Type B pancreatic cell (in vitro differentiated cells): ENCODE data around the gene CTCF. TPM values are rescaled to one million over a fixed set of nuclear protein-coding genes. Genes with fewer than 3 reads are reported as not detected.

Source experiments
- DNase-seq: peaks from one replicate; pipeline ENCODE4 v3.0.0; 2021; ENCODE audit warnings: mixed read lengths; ENCODE audit not compliant: unreplicated experiment; ENCODE audit errors: extremely low spot score
- H3K27ac Mint-ChIP-seq: 2 replicates; pipeline ENCODE4 v1.8.0; 2021; ENCODE audit warnings: mild to moderate bottlenecking, mixed read lengths
- H3K27me3 Mint-ChIP-seq: 2 replicates; pipeline ENCODE4 v1.8.0; 2021; ENCODE audit warnings: mixed read lengths
- H3K36me3 Mint-ChIP-seq: 2 replicates; pipeline ENCODE4 v1.8.0; 2021; ENCODE audit warnings: mixed read lengths
- H3K4me1 Mint-ChIP-seq: one replicate; pipeline ENCODE4 v1.8.0; 2021; ENCODE audit warnings: mixed read lengths; ENCODE audit not compliant: unreplicated experiment
- H3K4me3 Mint-ChIP-seq: 2 replicates; pipeline ENCODE4 v1.8.0; 2021; ENCODE audit warnings: mild to moderate bottlenecking, mixed read lengths
- H3K9me3 Mint-ChIP-seq: 2 replicates; pipeline ENCODE4 v1.8.0; 2021; ENCODE audit warnings: mixed read lengths
- total RNA-seq: library from RNA; stranded (reverse); gene quantifications from 2 replicates; pipeline ENCODE4 v1.2.1, GENCODE V29; 2021; ENCODE audit warnings: low replicate concordance
- TF ChIP-seq, protein P1 (sequence below): fragments of 200-600 bp; sonication (generic); conservative IDR thresholded peaks from 2 replicates; pipeline ENCODE4 v1.5.0; 2021; ENCODE audit warnings: antibody characterized with exemption, mild to moderate bottlenecking

CTCF gene
- total RNA-seq, 1 donor from 2014 or later: 57.8 TPM

DNA sequence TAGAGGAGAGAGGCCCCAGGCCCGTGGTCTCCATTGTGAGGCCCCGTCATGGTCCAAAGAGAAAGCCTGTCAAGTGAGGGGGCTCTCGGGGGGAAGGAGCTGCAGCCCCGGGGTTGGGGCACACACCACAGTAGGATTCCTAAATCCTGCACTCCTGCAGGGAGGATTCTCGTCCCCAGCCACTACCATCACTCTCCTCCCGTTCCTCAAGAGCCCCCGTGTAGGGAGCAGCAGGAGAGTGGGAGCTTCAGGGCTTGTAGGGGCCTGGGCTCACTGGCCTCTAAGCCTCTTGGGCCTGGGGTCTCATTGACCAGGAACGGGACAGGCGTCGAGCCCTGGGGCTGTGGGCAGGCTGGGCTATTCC is 105.1 kb downstream of the CTCF start:
- Mint-ChIP-seq H3K27me3 (no peaks in the 10 kb centered on the region), H3K27ac (peak overlapping the region; percentile 59), H3K36me3 (no peaks in the 10 kb centered on the region), H3K9me3 (no peaks in the 10 kb centered on the region), H3K4me1 (peaks cover 11% of the 10 kb centered on the region), H3K4me3 (peak overlapping the region; percentile 86)
- TF ChIP-seq, protein P1, sequence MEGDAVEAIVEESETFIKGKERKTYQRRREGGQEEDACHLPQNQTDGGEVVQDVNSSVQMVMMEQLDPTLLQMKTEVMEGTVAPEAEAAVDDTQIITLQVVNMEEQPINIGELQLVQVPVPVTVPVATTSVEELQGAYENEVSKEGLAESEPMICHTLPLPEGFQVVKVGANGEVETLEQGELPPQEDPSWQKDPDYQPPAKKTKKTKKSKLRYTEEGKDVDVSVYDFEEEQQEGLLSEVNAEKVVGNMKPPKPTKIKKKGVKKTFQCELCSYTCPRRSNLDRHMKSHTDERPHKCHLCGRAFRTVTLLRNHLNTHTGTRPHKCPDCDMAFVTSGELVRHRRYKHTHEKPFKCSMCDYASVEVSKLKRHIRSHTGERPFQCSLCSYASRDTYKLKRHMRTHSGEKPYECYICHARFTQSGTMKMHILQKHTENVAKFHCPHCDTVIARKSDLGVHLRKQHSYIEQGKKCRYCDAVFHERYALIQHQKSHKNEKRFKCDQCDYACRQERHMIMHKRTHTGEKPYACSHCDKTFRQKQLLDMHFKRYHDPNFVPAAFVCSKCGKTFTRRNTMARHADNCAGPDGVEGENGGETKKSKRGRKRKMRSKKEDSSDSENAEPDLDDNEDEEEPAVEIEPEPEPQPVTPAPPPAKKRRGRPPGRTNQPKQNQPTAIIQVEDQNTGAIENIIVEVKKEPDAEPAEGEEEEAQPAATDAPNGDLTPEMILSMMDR: no peak
- no peak for DNase-seq

DNA sequence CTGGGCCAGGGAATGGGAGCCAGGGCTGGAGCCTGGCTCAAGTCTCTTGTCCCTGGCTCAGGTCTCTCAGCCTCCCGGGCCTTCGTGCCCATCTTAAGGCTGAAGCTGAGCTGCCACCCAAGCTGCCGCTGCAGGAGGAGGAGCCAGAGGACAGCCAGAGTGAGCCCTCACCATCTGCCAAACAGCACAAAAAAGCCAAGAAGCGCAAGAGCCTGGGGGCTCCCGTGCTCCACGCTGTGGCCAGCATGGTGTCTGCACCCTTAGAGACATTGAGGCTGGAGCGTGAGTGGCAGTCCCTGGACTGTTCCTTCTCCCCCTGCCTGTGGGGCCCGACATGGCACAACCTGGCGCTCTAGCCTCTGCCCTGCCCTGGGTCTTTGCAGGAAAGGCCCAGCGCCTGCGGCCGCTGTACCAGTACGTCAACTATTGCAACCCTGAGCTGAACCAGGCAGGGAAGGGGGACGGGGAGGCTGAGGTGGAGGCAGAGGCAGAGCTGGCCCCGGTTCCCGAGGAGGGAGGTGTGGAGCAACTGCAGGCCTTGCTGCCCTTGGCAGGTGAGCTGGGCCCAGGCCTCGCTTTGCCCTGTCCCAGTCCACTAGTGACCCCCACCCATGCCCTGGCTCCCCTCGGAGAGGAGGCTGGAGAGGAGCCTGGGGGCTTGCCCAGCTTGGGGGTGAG is 105.6 kb downstream of the CTCF start:
- DNase-seq: no peak
- H3K4me3 Mint-ChIP-seq: no peak overlapping the region
- H3K4me1 Mint-ChIP-seq: peaks cover 15% of the 10 kb centered on the region
- TF ChIP-seq, protein P1: peak; percentile 83
- no peak overlapping the region for H3K27ac Mint-ChIP-seq
- no peaks in the 10 kb centered on the region for H3K9me3 Mint-ChIP-seq
- H3K36me3 Mint-ChIP-seq: no peaks in the 10 kb centered on the region
- no peaks in the 10 kb centered on the region for H3K27me3 Mint-ChIP-seq

DNA sequence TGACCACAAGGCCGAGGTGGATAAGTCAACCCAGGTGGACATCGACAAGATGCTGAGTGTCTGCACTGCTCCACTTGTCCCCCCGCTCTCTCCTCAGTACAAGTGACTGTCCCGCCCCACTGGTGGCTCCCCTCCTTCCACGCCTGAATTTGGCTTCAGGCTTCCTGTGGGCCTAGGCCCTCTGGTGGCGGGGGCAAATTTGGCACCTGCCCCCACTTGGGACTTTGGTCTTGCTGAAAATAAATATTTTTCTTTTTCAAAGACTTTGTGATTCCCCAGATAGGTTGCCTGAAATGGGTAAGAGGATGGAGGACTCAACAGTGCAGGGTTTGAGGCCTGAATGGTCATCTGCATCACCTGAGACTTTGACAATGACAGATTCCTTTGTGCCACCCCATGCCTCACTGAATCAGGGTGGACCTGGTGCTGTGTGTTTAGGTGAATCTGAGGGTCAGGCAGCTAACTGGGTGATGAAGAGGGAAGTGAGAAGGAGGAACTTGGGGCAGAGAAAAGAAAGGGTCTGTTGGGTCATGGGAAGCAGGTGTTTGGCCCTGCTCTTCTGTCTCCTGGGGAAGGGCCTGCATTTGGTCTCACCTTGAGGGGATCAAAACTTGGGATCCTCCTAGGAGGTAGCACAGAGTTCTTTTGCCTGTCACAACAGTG is 106.3 kb downstream of the CTCF start:
- TF ChIP-seq, protein P1: no peak
- peak overlapping the region; percentile 51 for H3K4me3 Mint-ChIP-seq
- no peaks in the 10 kb centered on the region for H3K36me3 Mint-ChIP-seq
- H3K27me3 Mint-ChIP-seq: no peaks in the 10 kb centered on the region
- H3K4me1 Mint-ChIP-seq: peaks cover 17% of the 10 kb centered on the region
- no peaks in the 10 kb centered on the region for H3K9me3 Mint-ChIP-seq
- H3K27ac Mint-ChIP-seq: peak overlapping the region; percentile 67
- DNase-seq: no peak

DNA sequence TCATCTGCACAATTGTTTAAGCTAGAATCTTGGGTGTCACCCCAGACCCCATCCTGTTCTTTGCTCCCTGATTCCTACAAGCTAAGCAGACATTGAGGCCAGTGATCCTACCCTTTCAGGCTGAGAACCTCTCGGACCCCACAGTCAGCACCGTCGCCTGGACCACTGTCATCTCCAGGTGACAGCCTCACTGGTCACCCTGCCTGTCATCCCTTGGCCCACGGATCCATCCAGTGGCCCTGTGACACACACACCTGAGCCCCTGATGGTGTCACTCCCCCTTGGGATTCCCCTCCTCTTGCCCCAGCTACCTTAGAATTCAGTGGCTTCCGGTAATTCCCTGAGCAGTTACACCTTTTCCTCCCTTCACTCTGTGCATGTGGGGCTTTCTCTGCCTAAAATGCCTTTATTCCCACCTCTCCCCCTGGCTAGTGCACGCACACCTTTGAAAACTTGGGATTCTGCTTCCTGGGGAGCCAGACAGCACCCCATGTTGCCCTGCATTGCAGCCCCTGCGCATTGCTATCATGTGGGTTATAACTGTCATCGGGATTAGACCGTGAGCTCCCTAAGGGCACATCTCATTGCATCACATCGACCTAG is 107.3 kb downstream of the CTCF start:
- H3K27ac Mint-ChIP-seq: peak overlapping the region; percentile 46
- H3K9me3 Mint-ChIP-seq: no peaks in the 10 kb centered on the region
- no peak for DNase-seq
- peak overlapping the region; percentile 51 for H3K4me3 Mint-ChIP-seq
- TF ChIP-seq, protein P1: no peak
- peaks cover 19% of the 10 kb centered on the region for H3K4me1 Mint-ChIP-seq
- H3K27me3 Mint-ChIP-seq: no peaks in the 10 kb centered on the region
- H3K36me3 Mint-ChIP-seq: no peaks in the 10 kb centered on the region

DNA sequence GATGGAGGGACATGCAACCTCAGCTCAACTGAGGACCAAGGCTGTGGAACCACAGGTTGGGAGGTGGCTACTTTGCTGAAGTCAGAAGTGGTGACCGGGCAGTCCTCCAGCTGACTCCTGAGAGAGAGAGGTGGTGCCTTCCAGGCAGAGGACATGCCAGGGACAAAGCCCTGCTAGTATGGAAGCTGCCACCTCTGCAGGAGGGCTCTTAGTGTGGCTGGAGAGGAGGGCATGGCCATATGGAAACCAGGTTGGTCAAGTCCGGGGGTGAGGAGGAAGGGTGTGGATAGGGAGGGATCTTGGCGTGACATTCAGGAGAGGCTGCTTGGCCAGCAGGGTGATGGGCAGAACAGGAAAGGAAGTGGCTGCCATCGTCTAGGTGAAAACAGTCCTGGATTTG is 110.0 kb downstream of the CTCF start:
- Mint-ChIP-seq H3K4me3 (no peak overlapping the region), H3K36me3 (no peaks in the 10 kb centered on the region), H3K27me3 (no peaks in the 10 kb centered on the region), H3K4me1 (peaks cover 22% of the 10 kb centered on the region), H3K9me3 (no peaks in the 10 kb centered on the region), H3K27ac (peak overlapping the region; percentile 21)
- DNase-seq: no peak
- TF ChIP-seq, protein P1: no peak
